HEK293 (cell line): ENCODE measurements around the gene KDM4C.

Source experiments
- CTCF ChIA-PET: fragments of 350-600 bp; formaldehyde crosslinking; extraction: SDS; loops from one replicate; lab custom pipeline; 2021; ENCODE audit warnings: antibody characterized with exemption; lab: Yijun Ruan, JAX
- POLR2A ChIA-PET: fragments of 300-600 bp; formaldehyde crosslinking; extraction: SDS; loops from one replicate; lab custom pipeline; 2020; ENCODE audit warnings: antibody characterized with exemption, inconsistent platforms; lab: Yijun Ruan, JAX
- H3K27ac ChIP-seq: fragments of 200-500 bp; sonication (Bioruptor generic); 2 replicates; pipeline ENCODE4 v1.5.1; 2014; ENCODE audit warnings: low read depth, low read length, control low read depth, inconsistent platforms; ENCODE audit errors: extremely low read depth
- H3K36me3 ChIP-seq, 2 experiments: fragments of 200-500 bp in 1 of 2; sonication (Bioruptor generic) in 1 of 2; 1 replicate in 1 of 2; 2 replicates in 1 of 2; pipeline ENCODE4 v1.5.1; 2014 to 2017; ENCODE audit warnings: inconsistent platforms in 2 of 2, low read length in 2 of 2; ENCODE audit not compliant: control insufficient read depth in 2 of 2, insufficient read depth in 1 of 2
- H3K4me1 ChIP-seq: fragments of 200-500 bp; sonication (Bioruptor generic); 2 replicates; pipeline ENCODE4 v1.5.1; 2014; ENCODE audit warnings: mild to moderate bottlenecking, low read length, inconsistent platforms; ENCODE audit not compliant: control insufficient read depth, insufficient read depth
- H3K4me3 ChIP-seq: 2 replicates; pipeline ENCODE4 v1.5.1; 2011; ENCODE audit warnings: low read depth, mild to moderate bottlenecking, control low read depth, low read length, moderate library complexity
- H3K9me3 ChIP-seq: fragments of 200-500 bp; sonication (Bioruptor generic); 2 replicates; pipeline ENCODE4 v1.5.1; 2014; ENCODE audit warnings: low read depth, low read length, inconsistent platforms; ENCODE audit not compliant: control insufficient read depth, insufficient read depth
- EGR2 ChIP-seq: fragments of 450-650 bp; formaldehyde crosslinking; IDR thresholded peaks from 2 replicates; pipeline ENCODE4 v1.5.1; 2016; ENCODE audit warnings: low read depth, missing biosample characterization, missing genetic modification characterization
- GLIS1 ChIP-seq: fragments of 450-650 bp; formaldehyde crosslinking; IDR thresholded peaks from 2 replicates; pipeline ENCODE4 v1.5.1; 2016; ENCODE audit warnings: missing biosample characterization, missing genetic modification characterization
- INSM2 ChIP-seq: fragments of 450-650 bp; formaldehyde crosslinking; IDR thresholded peaks from 2 replicates; pipeline ENCODE4 v1.5.1; 2016; ENCODE audit warnings: missing biosample characterization, missing genetic modification characterization
- RBAK ChIP-seq: fragments of 450-650 bp; formaldehyde crosslinking; IDR thresholded peaks from 2 replicates; pipeline ENCODE4 v1.5.1; 2016; ENCODE audit warnings: missing biosample characterization, missing genetic modification characterization
- SP2 ChIP-seq: fragments of 450-650 bp; formaldehyde crosslinking; IDR thresholded peaks from 2 replicates; pipeline ENCODE4 v1.5.1; 2016; ENCODE audit warnings: missing biosample characterization, missing genetic modification characterization
- YY2 ChIP-seq: fragments of 450-650 bp; formaldehyde crosslinking; IDR thresholded peaks from 2 replicates; pipeline ENCODE4 v1.5.1; 2016; ENCODE audit warnings: missing biosample characterization, missing genetic modification characterization
- ZBTB1 ChIP-seq: fragments of 450-650 bp; formaldehyde crosslinking; IDR thresholded peaks from 2 replicates; pipeline ENCODE4 v1.5.1; 2016; ENCODE audit warnings: missing biosample characterization, missing genetic modification characterization
- ZBTB21 ChIP-seq: fragments of 450-650 bp; formaldehyde crosslinking; IDR thresholded peaks from 2 replicates; pipeline ENCODE4 v1.5.1; 2017; ENCODE audit warnings: missing biosample characterization, missing genetic modification characterization
- ZNF114 ChIP-seq: fragments of 450-650 bp; formaldehyde crosslinking; IDR thresholded peaks from 2 replicates; pipeline ENCODE4 v1.5.0; 2017; ENCODE audit warnings: missing biosample characterization, missing genetic modification characterization
- ZNF175 ChIP-seq: fragments of 450-650 bp; formaldehyde crosslinking; IDR thresholded peaks from 2 replicates; pipeline ENCODE4 v1.5.1; 2016; ENCODE audit warnings: missing biosample characterization, missing genetic modification characterization
- ZNF214 ChIP-seq: fragments of 450-650 bp; formaldehyde crosslinking; IDR thresholded peaks from 2 replicates; pipeline ENCODE4 v1.5.1; 2017; ENCODE audit warnings: missing biosample characterization, mild to moderate bottlenecking, missing genetic modification characterization, borderline replicate concordance
- ZNF248 ChIP-seq: fragments of 450-650 bp; formaldehyde crosslinking; IDR thresholded peaks from 2 replicates; pipeline ENCODE4 v1.5.1; 2017; ENCODE audit warnings: missing biosample characterization, missing genetic modification characterization
- ZNF266 ChIP-seq: fragments of 450-650 bp; formaldehyde crosslinking; IDR thresholded peaks from 2 replicates; pipeline ENCODE4 v1.5.1; 2016; ENCODE audit warnings: missing biosample characterization, missing genetic modification characterization, low read depth
- ZNF292 ChIP-seq: fragments of 450-650 bp; formaldehyde crosslinking; IDR thresholded peaks from 2 replicates; pipeline ENCODE4 v1.5.1; 2016; ENCODE audit warnings: low read depth, missing biosample characterization, missing genetic modification characterization, borderline replicate concordance
- ZNF311 ChIP-seq: fragments of 450-650 bp; formaldehyde crosslinking; IDR thresholded peaks from 2 replicates; pipeline ENCODE4 v1.5.1; 2017; ENCODE audit warnings: missing biosample characterization, missing genetic modification characterization, borderline replicate concordance
- ZNF404 ChIP-seq: fragments of 450-650 bp; formaldehyde crosslinking; IDR thresholded peaks from 2 replicates; pipeline ENCODE4 v1.5.1; 2017; ENCODE audit warnings: missing biosample characterization, missing genetic modification characterization
- ZNF423 ChIP-seq: fragments of 450-650 bp; formaldehyde crosslinking; IDR thresholded peaks from 2 replicates; pipeline ENCODE4 v1.5.1; 2016; ENCODE audit warnings: missing biosample characterization, missing genetic modification characterization
- ZNF433 ChIP-seq: fragments of 450-650 bp; formaldehyde crosslinking; IDR thresholded peaks from 2 replicates; pipeline ENCODE4 v1.5.1; 2016; ENCODE audit warnings: missing biosample characterization, missing genetic modification characterization, low read depth
- ZNF513 ChIP-seq: fragments of 450-650 bp; IDR thresholded peaks from 2 replicates; pipeline ENCODE4 v1.5.1; 2018; ENCODE audit warnings: missing biosample characterization, missing genetic modification characterization
- ZNF521 ChIP-seq: fragments of 450-650 bp; formaldehyde crosslinking; IDR thresholded peaks from 2 replicates; pipeline ENCODE4 v1.5.1; 2017; ENCODE audit warnings: missing biosample characterization, mild to moderate bottlenecking, missing genetic modification characterization
- ZNF596 ChIP-seq: fragments of 450-650 bp; IDR thresholded peaks from 2 replicates; pipeline ENCODE4 v1.5.0; 2018; ENCODE audit warnings: missing biosample characterization, mild to moderate bottlenecking, missing genetic modification characterization, moderate library complexity
- ZNF639 ChIP-seq: fragments of 450-650 bp; formaldehyde crosslinking; IDR thresholded peaks from 2 replicates; pipeline ENCODE4 v1.5.1; 2016; ENCODE audit warnings: missing biosample characterization, missing genetic modification characterization
- ZNF830 ChIP-seq: fragments of 450-650 bp; IDR thresholded peaks from 2 replicates; pipeline ENCODE4 v1.5.0; 2018; ENCODE audit warnings: missing biosample characterization, missing genetic modification characterization, low read depth, mild to moderate bottlenecking, moderate library complexity
- ZNF843 ChIP-seq: fragments of 450-650 bp; formaldehyde crosslinking; IDR thresholded peaks from 2 replicates; pipeline ENCODE4 v1.5.1; 2016; ENCODE audit warnings: missing biosample characterization, missing genetic modification characterization

KDM4C gene

GRCh38 chr9:6816581-6816980 lies 58.8 kb downstream of the KDM4C start (continued):
- TF ChIP-seq ZNF292 (tag by site-specific recombination) (no peak), ZBTB21 (tag by site-specific recombination) (no peak)

GRCh38 chr9:6818292-6818922 lies 60.6 kb downstream of the KDM4C start:
- CTCF ChIA-PET = interaction anchor here (0.6 to 1.6 kb wide), 2 partner anchors 9 to 79 kb away, joined by 4 to 12 read pairs; no protein-coding TSS in a partner anchor

GRCh38 chr9:6819112-6819511 lies 61.3 kb downstream of the KDM4C start:
- H3K27ac ChIP-seq = no peak overlapping the region
- H3K4me1 ChIP-seq = no peaks in the 10 kb centered on the region
- no peaks in the 10 kb centered on the region for H3K9me3 ChIP-seq
- ChIA-PET POLR2A (interaction anchor here (0.9 kb wide), 1 partner anchor 61 kb away, joined by 3 read pairs; the partner anchor contains the start of gene KDM4C), CTCF (interaction anchor here (1.6 kb wide), 1 partner anchor 8 kb away, joined by 12 read pairs; no protein-coding TSS in a partner anchor)
- no peak overlapping the region for H3K4me3 ChIP-seq
- H3K36me3 ChIP-seq = peaks cover 0 to 3% of the 10 kb centered on the region in 2 experiments; a peak in 1 of 3 replicates
- TF ChIP-seq ZNF175 (tag by site-specific recombination) = no peak
- TF ChIP-seq ZNF433 = no peak
- no peak for TF ChIP-seq ZNF521
- no peak for TF ChIP-seq ZNF248 (tag by site-specific recombination)
- no peak for TF ChIP-seq ZNF266 (tag by site-specific recombination)
- no peak for TF ChIP-seq ZNF423
- TF ChIP-seq ZNF114 = no peak
- no peak for TF ChIP-seq ZNF639

More at GRCh38 chr9:6818292-6818922, 60.6 kb downstream of the KDM4C start:
- TF ChIP-seq YY2 (tag by site-specific recombination) (no peak), INSM2 (no peak), SP2 (no peak), ZNF843 (tag by site-specific recombination) (no peak), ZNF214 (tag by site-specific recombination) (no peak), ZBTB1 (no peak), GLIS1 (tag by site-specific recombination) (no peak), RBAK (no peak), ZNF513 (tag by site-specific recombination) (no peak), ZNF404 (no peak), EGR2 (no peak), ZNF830 (tag by site-specific recombination) (no peak), ZNF311 (tag by site-specific recombination) (no peak), ZNF639 (no peak), ZNF423 (no peak), ZNF596 (tag by site-specific recombination) (no peak)
- Histone ChIP-seq H3K9me3 (no peaks in the 10 kb centered on the region), H3K27ac (no peak overlapping the region), H3K4me1 (no peaks in the 10 kb centered on the region), H3K4me3 (no peak overlapping the region), H3K36me3 (peaks cover 0 to 3% of the 10 kb centered on the region in 2 experiments; a peak in 1 of 3 replicates)
- POLR2A ChIA-PET = no interaction called here
